C4-2B (cell line): ENCODE measurements around the gene RCC1.
"Not testable (repeated sequence)": the region's sequence is repeated elsewhere in the genome, so short reads cannot be mapped to it uniquely, and the experiment has no call there.

ENCODE experiments used
- H3K27ac ChIP-seq: fragments of 450-650 bp; 2 replicates; pipeline ENCODE4 v1.5.1; 2017
- CTCF ChIP-seq: fragments of 450-650 bp; conservative IDR thresholded peaks from 2 replicates; pipeline ENCODE4 v1.5.1; 2017; ENCODE audit warnings: mild to moderate bottlenecking
- ZFX ChIP-seq: fragments of 450-650 bp; IDR thresholded peaks from 2 replicates; pipeline ENCODE4 v1.6.1; 2017

Gene RCC1

DNA sequence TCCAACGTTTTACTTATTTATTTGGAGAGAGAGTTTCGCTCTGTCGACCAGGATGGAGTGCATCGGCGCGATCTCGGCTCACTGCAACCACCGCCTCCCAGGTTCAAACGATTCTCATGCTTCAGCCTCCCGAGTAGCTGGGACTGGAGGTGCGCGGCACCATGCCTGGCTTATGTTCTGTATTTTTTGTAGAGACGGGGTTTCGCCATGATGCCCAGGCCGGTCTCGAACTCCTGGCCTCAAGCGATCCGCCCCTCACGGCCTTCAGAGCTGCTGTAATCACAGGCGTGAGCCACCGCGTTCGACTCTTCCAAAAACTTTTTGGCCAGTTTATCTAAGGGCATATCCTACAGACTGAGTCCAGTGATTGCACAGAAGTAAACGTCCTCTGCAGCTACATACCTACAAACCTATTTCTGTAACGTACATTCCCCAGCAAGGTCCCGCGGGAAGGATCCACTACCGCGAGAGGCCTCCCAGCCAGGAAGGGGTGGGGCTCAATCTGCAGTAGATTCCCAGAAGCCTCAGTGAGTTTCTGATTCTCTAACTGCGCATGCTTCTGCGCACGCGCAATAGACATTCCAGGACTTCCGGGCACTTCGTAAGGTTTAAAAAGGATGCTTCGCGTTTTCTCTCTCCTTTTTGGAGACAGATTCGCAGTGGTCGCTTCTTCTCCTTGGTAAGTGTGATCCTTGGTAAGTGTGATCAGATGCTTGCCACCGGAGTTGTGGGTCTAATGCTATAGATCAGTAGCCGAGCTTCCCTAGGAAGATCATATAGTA lies at the start of gene RCC1:
Gene RCC1 (plus strand): TSS at position 638 of the 782 bp plus-strand sequence. CDS start 23,824 bp downstream, outside the sequence.
- no peak for TF ChIP-seq CTCF
- peak; percentile 22; the same call in 1 of the 2 replicates for TF ChIP-seq ZFX
- H3K27ac ChIP-seq = peak within 1 kb of the TSS; percentile 91

DNA sequence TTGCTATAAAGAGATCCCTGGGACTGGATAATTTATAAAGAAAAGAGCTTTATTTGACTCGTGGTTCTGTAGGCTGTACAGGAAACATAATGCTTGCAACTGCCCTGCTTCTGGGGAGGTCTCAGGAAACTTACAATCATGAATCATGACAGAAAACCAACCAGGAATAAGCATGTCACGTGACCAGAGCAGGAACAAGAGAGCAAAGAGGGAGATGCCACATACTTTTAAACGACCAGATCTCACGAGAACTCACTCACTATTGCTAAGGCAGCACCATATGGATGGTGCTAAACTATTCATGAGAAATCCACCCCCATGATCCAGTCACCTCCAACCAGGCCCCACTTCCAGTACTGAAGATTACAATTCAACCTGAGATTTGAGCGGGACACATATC lies 49.8 kb upstream of the RCC1 start:
- TF ChIP-seq CTCF = no peak
- TF ChIP-seq ZFX = no peak
- no peak overlapping the region for H3K27ac ChIP-seq

- H3K27ac ChIP-seq = no peak overlapping the region
- TF ChIP-seq ZFX = no peak
Observed at GRCh38 chr1:28457678-28458077, 48.2 kb upstream of the RCC1 start.

- no peak overlapping the region for H3K27ac ChIP-seq
- TF ChIP-seq CTCF (no peak), ZFX (no peak)
Observed at GRCh38 chr1:28458237-28459228, 47.3 kb upstream of the RCC1 start.

GRCh38 chr1:28466226-28466778 lies 39.5 kb upstream of the RCC1 start:
- TF ChIP-seq CTCF (no peak), ZFX (no peak)
- no peak overlapping the region for H3K27ac ChIP-seq

- no peak for TF ChIP-seq CTCF
- no peak for TF ChIP-seq ZFX
- no peak overlapping the region for H3K27ac ChIP-seq
Observed at GRCh38 chr1:28470146-28470545, 35.7 kb upstream of the RCC1 start.

DNA sequence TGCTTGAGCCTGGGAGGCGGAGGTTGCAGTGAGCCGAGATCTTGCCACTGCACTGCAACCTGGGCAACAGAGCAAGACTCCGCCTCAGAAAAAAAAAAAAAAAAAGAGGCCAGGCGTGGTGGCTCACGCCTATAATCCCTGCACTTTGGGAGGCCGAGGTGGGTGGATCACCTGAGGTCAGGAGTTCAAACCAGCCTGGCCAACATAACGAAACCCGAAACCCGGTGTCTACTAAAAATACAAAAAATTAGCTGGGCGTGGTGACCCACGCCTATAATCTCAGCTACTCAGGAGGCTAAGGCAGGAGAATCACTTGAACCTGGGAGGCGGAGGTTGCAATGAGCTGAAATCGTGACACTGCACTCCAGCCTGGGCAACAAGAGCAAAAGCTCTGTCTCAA lies 26.3 kb upstream of the RCC1 start:
- not testable (repeated sequence) for H3K27ac ChIP-seq

- H3K27ac ChIP-seq = no peak overlapping the region
- no peak for TF ChIP-seq CTCF
- no peak for TF ChIP-seq ZFX
Observed at GRCh38 chr1:28480308-28480707, 25.5 kb upstream of the RCC1 start.
